UCSD-AML1 (cell line): ENCODE data around the gene MRPL46.
A peak's percentile ranks its signal among the peaks of the same experiment; 100 is the strongest.

ENCODE experiments used
- DNase-seq: peaks from one replicate; lab custom pipeline; 2025; ENCODE audit not compliant: unreplicated experiment; lab: John Stamatoyannopoulos, UW

Gene MRPL46

GRCh38 chr15:88467073-88467934 is at the start of gene MRPL46, which contains the start of gene MRPS11:
Gene MRPL46, minus strand, starts transcription at chr15:88467388. Its CDS starts 11 bp downstream, at chr15:88467377.
Gene MRPS11, plus strand, starts transcription at chr15:88467708. Its CDS starts 10 bp downstream, at chr15:88467718.
- DNase-seq, result peak; percentile 86

- DNase-seq, result no peak
Measured at GRCh38 chr15:88513195-88513594, 46.0 kb upstream of the MRPL46 start.

GRCh38 chr15:88512601-88513000 is 45.4 kb upstream of the MRPL46 start:
- no peak for DNase-seq

- no peak for DNase-seq
Measured at GRCh38 chr15:88512078-88512477, 44.9 kb upstream of the MRPL46 start.

- DNase-seq, result no peak
Measured at GRCh38 chr15:88511161-88511560, 44.0 kb upstream of the MRPL46 start.

- no peak for DNase-seq
Measured at GRCh38 chr15:88509964-88510363, 42.8 kb upstream of the MRPL46 start.

GRCh38 chr15:88509321-88509720 is 42.1 kb upstream of the MRPL46 start:
- no peak for DNase-seq

GRCh38 chr15:88506628-88507027 is 39.4 kb upstream of the MRPL46 start:
- DNase-seq, result no peak

GRCh38 chr15:88505721-88506120 is 38.5 kb upstream of the MRPL46 start:
- DNase-seq, result no peak

- no peak for DNase-seq
Measured at GRCh38 chr15:88504445-88504844, 37.3 kb upstream of the MRPL46 start.

GRCh38 chr15:88498996-88499395 is 31.8 kb upstream of the MRPL46 start:
- DNase-seq, result no peak

GRCh38 chr15:88497109-88497765 is 30.0 kb upstream of the MRPL46 start:
- no peak for DNase-seq

GRCh38 chr15:88493844-88494243 is 26.7 kb upstream of the MRPL46 start:
- no peak for DNase-seq

- DNase-seq, result no peak
Measured at GRCh38 chr15:88491158-88491557, 24.0 kb upstream of the MRPL46 start.

GRCh38 chr15:88490036-88490435 is 22.8 kb upstream of the MRPL46 start:
- no peak for DNase-seq

- no peak for DNase-seq
Measured at GRCh38 chr15:88489321-88489720, 22.1 kb upstream of the MRPL46 start.

- no peak for DNase-seq
Measured at GRCh38 chr15:88487796-88488523, 20.8 kb upstream of the MRPL46 start.

GRCh38 chr15:88487178-88487795 is 20.1 kb upstream of the MRPL46 start:
- no peak for DNase-seq

- no peak for DNase-seq
Measured at GRCh38 chr15:88484682-88485331, 17.6 kb upstream of the MRPL46 start.

- DNase-seq, result no peak
Measured at GRCh38 chr15:88482263-88482662, 15.1 kb upstream of the MRPL46 start.

- no peak for DNase-seq
Measured at GRCh38 chr15:88480981-88481380, 13.8 kb upstream of the MRPL46 start.
